Measurements from ENCODE around the gene NPY2R. TPM values are rescaled to one million over a fixed set of nuclear protein-coding genes. Genes with fewer than 3 reads are reported as not detected.

Gene NPY2R
- total and polyA plus RNA-seq, 2 donors (not counting 1 experiment from before 2014, with no cell fraction given) = not detected

GRCh38 chr4:155249016-155249566 is 40.7 kb downstream of the NPY2R start:
- Mint-ChIP-seq H3K27ac (no peak overlapping the region), H3K27me3 (no peaks in the 10 kb centered on the region), H3K9me3 (ENCODE audit: insufficient read depth) (no peaks in the 10 kb centered on the region), H3K4me1 (no peaks in the 10 kb centered on the region), H3K4me3 (no peak overlapping the region)
- POLR2A ChIA-PET = no interaction called here
- intact Hi-C loops (cut with micrococcal nuclease) = no loop called here
- Histone ChIP-seq H3K9me3 (ENCODE audit: control extremely low read depth in 1 of 3, control insufficient read depth in 2 of 3, insufficient read depth in 1 of 3, low read length in 2 of 3) (no peaks in the 10 kb centered on the region), H3K9ac (ENCODE audit: low read length) (no peak overlapping the region), H3K36me3 (replicated peaks in 1 of 2; ENCODE audit: control extremely low read depth in 1 of 2, control insufficient read depth in 1 of 2, extremely low read depth in 1 of 2, insufficient read depth in 2 of 2, low read length in 1 of 2) (no peaks in the 10 kb centered on the region), H3K4me3 (ENCODE audit: control extremely low read depth in 1 of 5, extremely low read depth in 1 of 5, insufficient read depth in 1 of 5, low read depth in 2 of 5, low read length in 4 of 5) (no peak overlapping the region), H2AFZ (ENCODE audit: insufficient read depth, low read depth, low read length, poor library complexity, severe bottlenecking) (no peak overlapping the region), H4K20me1 (ENCODE audit: control insufficient read depth, insufficient read depth, low read length, poor library complexity, severe bottlenecking) (no peaks in the 10 kb centered on the region), H3K4me1 (ENCODE audit: control insufficient read depth in 2 of 2, insufficient read depth in 2 of 2, low read length in 2 of 2) (no peaks in the 10 kb centered on the region), H3K79me2 (ENCODE audit: control insufficient read depth, insufficient read depth, low read length) (no peaks in the 10 kb centered on the region), H3K27ac (ENCODE audit: low read length in 2 of 2) (no peak overlapping the region), H3K4me2 (replicated peaks; ENCODE audit: low read depth, low read length, poor library complexity, severe bottlenecking) (no peak overlapping the region), H3K27me3 (replicated peaks in 1 of 4; ENCODE audit: control extremely low read depth in 1 of 4, control insufficient read depth in 3 of 4, insufficient read depth in 4 of 4, low read length in 3 of 4) (no peaks in the 10 kb centered on the region)
- CTCF ChIA-PET = no interaction called here
- DNase-seq (no peak), ATAC-seq (ENCODE audit: low read depth) (no peak)
- WGBS (ENCODE audit: insufficient coverage) = 92% methylated on average over 2 of the region's 8 CpGs
- TF ChIP-seq CTCF (IDR thresholded peaks at IDR 0.05) = no peak
- TF ChIP-seq EZH2 (IDR thresholded peaks at IDR 0.05; ENCODE audit: borderline replicate concordance, insufficient read depth, low read depth, low read length, poor library complexity, severe bottlenecking) = no peak

- Histone ChIP-seq H3K9me3 (ENCODE audit: control extremely low read depth in 1 of 3, control insufficient read depth in 2 of 3, insufficient read depth in 1 of 3, low read length in 2 of 3) (no peaks in the 10 kb centered on the region), H4K20me1 (ENCODE audit: control insufficient read depth, insufficient read depth, low read length, poor library complexity, severe bottlenecking) (no peaks in the 10 kb centered on the region), H3K36me3 (replicated peaks in 1 of 2; ENCODE audit: control extremely low read depth in 1 of 2, control insufficient read depth in 1 of 2, extremely low read depth in 1 of 2, insufficient read depth in 2 of 2, low read length in 1 of 2) (no peaks in the 10 kb centered on the region), H3K4me1 (ENCODE audit: control insufficient read depth in 2 of 2, insufficient read depth in 2 of 2, low read length in 2 of 2) (no peaks in the 10 kb centered on the region), H3K9ac (ENCODE audit: low read length) (no peak overlapping the region), H3K27ac (ENCODE audit: low read length in 2 of 2) (no peak overlapping the region), H3K4me3 (ENCODE audit: control extremely low read depth in 1 of 5, extremely low read depth in 1 of 5, insufficient read depth in 1 of 5, low read depth in 2 of 5, low read length in 4 of 5) (no peak overlapping the region), H3K4me2 (replicated peaks; ENCODE audit: low read depth, low read length, poor library complexity, severe bottlenecking) (no peak overlapping the region), H3K79me2 (ENCODE audit: control insufficient read depth, insufficient read depth, low read length) (no peaks in the 10 kb centered on the region), H3K27me3 (replicated peaks in 1 of 4; ENCODE audit: control extremely low read depth in 1 of 4, control insufficient read depth in 3 of 4, insufficient read depth in 4 of 4, low read length in 3 of 4) (no peaks in the 10 kb centered on the region), H2AFZ (ENCODE audit: insufficient read depth, low read depth, low read length, poor library complexity, severe bottlenecking) (no peak overlapping the region)
- no peak for DNase-seq
- Mint-ChIP-seq H3K4me3 (no peak overlapping the region), H3K9me3 (ENCODE audit: insufficient read depth) (no peaks in the 10 kb centered on the region), H3K27ac (no peak overlapping the region), H3K27me3 (no peaks in the 10 kb centered on the region), H3K4me1 (no peaks in the 10 kb centered on the region)
- ATAC-seq (ENCODE audit: low read depth) = no peak
- TF ChIP-seq EZH2 (IDR thresholded peaks at IDR 0.05; ENCODE audit: borderline replicate concordance, insufficient read depth, low read depth, low read length, poor library complexity, severe bottlenecking) (no peak), CTCF (IDR thresholded peaks at IDR 0.05) (no peak)
- POLR2A ChIA-PET = no interaction called here
- WGBS (ENCODE audit: insufficient coverage) = no CpG with 5 or more reads among the region's 1 CpG
- CTCF ChIA-PET = no interaction called here
- intact Hi-C loops (cut with micrococcal nuclease) = no loop called here
These were observed 43.9 kb downstream of the NPY2R start for GRCh38 chr4:155252327-155252726.
